GM18951 (cell line): ENCODE data around the gene ABCG2.

Experiments
- POLR2A ChIP-seq: IDR thresholded peaks from 4 replicates; pipeline ENCODE4 v1.6.1; 2011; ENCODE audit warnings: mild to moderate bottlenecking; ENCODE audit not compliant: insufficient read length, insufficient read depth; ENCODE audit errors: extremely low read depth
- in situ Hi-C: fragments of 300-500 bp; cut with MboI; formaldehyde crosslinking; loops from one replicate; pipeline ENCODE4 v1.12.0; 2022; ENCODE audit warnings: low sequenced_read_pairs, mixed read lengths, inconsistent platforms; ENCODE audit not compliant: unreplicated experiment

ABCG2 gene

DNA sequence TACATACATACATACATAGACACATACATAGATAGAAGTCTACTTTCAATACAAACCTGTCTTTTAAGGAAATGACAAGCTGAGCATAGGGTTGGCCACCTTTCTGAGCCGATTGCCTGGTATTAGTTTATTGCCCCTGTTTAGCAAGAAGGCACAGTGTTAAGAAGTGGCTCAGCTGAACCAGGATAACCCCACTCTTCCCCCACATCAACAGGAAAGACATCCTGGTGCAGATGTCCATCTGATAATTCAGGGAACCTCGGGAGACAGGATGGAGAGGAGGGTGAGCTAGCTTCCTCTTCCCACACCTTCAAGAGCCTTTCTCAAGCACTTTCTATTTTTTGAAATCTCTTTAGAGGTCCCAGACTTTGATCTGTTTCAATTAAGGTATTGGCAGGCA is 98.7 kb downstream of the ABCG2 start:
- in situ Hi-C loops = no loop called here
- TF ChIP-seq POLR2A = no peak

DNA sequence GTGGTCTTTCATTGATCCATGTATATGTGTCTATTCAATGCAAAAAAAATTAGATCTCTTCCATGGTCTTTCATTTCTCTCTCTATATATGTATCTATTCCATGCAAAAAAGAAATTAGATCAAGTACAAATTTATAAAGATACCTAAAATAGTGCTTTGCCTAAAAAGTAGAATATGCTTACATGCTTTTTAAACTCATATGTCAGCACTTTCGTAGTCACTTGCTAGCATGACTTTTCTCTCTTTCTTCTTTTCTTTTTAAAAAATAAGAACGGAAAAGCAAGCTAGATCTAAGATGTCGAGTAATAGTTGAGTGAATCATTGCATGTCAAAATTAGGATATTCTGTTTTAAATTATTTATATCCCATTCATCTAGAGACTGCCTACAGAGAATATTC is 100.1 kb downstream of the ABCG2 start:
- no peak for TF ChIP-seq POLR2A
- in situ Hi-C loops = no loop called here

DNA sequence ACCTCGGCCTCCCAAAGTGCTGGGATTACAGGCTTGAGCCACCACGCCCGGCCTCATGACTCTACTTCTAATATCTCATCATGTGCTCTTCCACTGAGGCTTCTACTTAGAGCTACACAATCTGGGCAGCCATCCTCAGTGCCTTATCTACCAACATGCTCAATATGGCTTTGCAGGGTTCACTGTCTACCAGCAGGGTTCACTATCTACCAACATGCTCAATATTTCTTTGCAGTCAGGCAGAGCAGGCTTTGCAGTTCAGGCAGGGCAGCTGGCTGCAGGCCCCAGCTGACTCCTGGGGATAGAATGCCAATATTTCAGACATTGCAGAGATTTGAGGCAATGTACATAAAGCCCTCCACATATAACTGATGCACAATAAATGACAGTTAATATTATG is 103.5 kb downstream of the ABCG2 start:
- no peak for TF ChIP-seq POLR2A
- in situ Hi-C loops = no loop called here

DNA sequence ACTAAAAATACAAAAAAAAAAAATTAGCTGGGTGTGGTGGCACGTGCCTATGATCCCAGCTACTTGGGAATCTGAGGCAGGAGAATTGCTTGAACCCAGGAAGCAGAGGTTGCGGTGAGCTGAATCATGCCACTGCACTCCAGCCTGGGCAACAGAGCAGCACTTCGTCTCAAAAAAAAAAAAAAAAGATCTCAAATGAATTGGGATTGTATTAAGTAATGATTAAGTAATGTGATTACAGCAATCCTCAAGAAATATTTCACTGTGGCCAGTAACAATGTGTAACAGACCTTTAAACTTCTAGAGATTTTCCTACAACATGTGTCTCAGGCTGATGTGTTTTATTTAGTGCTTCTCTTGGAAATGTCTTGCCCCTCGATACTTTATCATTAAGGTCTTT is 104.2 kb downstream of the ABCG2 start:
- TF ChIP-seq POLR2A = no peak
- in situ Hi-C loops = no loop called here

DNA sequence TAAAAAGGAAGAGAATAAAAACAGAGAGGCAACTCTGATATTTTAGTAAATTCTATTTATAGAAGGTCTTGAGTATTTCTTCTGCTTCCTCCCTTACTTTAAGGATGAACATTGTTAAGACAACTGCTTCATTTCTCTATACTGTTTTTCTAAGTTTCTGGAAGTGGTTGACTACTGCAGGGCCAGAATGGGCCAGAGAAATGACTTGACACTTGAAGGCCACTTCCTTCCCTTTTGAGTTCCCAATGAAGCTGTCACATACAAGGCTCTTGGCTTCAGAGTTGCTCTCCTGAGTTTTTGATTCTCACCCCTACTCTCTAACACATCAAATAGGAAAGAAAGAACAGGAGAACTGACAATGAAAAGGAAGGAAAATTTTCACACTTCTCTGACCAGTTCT is 113.4 kb downstream of the ABCG2 start:
- in situ Hi-C loops = no loop called here
- TF ChIP-seq POLR2A = no peak

DNA sequence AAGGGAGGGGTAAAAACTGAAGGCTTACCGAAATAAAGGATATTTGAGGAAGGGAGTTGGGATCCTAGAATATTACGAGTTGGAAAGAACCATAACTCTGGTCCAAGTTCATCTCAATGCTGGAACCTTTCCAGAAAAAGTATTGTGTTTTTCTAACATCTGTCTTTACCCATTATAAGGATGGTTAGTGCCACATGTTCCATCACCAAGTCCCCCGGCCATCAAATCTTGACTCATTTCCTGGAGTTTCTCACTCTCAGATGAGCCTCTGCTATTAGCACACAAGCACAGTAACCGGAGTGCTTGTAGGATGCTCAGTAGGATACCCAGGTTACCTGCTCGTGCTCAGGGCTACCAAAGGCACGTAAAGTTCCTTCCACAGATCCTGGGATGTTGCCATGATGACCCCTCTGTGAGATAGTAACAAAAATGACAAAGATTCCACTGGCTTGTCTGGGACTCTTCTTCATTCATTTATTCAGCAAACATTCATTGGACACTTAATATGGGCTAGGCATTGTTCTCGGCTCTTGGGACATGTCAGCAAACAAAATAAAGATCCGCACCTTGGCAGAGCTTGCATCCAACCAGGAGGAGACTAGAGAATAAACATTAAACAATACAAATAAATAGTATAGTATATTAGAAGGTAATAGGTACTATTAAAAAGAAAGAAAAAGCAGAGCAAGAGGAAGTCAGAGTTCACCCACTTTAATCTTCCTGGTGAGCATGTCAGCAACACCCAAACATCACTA is 114.7 kb downstream of the ABCG2 start:
- in situ Hi-C loops = no loop called here
- TF ChIP-seq POLR2A = no peak

DNA sequence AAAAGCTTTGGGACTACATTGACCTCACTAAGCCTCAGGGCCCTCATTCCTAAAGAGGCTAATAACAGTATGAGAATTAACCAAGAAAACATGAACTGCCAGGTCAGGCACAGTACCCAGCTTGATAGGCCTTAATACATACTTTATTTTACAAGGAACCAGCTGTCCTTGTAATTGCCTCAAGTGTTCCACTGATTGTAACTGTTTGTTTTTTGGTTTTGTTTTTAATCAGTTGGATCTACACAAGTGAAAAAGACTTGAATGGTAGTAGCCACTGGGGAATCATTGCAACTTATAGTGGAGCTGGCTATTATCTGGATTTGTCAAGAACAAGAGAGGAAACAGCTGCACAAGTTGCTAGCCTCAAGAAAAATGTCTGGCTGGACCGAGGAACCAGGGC is 115.4 kb downstream of the ABCG2 start:
- TF ChIP-seq POLR2A = no peak
- in situ Hi-C loops = no loop called here

DNA sequence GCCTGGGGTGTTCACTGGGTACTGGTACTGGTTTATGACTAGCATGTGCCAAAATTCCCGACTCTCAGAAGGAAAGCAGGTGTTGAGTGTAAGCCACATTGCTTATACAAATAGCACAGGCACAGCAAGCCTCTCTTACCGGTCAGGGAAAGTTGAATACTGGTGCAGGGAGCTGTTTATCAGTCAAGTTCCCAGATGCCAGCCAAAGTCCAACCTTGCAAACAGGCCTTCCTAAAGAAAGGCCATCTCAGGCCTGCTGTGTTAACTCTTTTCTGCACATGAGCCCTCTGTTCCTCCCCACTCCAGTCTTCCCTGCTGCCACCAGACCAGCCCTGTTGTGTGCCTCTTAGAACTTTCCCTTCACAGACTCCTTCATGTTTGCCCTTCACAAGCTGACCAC is 116.8 kb downstream of the ABCG2 start:
- no peak for TF ChIP-seq POLR2A
- in situ Hi-C loops = no loop called here

DNA sequence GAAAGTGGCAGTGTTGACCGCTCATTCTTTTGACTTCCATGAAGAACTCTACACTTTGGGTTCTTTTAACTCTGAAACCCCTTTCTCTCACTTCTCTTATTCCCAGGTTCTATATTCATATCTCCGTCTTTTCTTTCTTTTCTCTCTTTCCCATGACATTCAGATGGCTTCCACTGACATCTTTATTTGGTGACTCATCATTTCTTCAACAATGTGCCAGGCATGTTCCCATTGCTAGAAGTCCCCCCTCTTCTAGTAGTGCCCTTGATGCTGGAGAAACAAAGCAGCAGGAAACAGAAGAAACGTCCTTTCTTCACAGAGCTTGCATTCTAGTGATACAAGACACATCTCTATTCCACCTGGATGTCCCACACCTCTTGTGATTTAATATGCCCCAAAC is 117.7 kb downstream of the ABCG2 start:
- TF ChIP-seq POLR2A = no peak
- in situ Hi-C loops = no loop called here
